Measurements from ENCODE around the gene SV2A. TPM values are rescaled to one million over a fixed set of nuclear protein-coding genes. Genes with fewer than 3 reads are reported as not detected.
"Not testable (repeated sequence)": the region's sequence is repeated elsewhere in the genome, so short reads cannot be mapped to it uniquely, and the experiment has no call there.

Gene SV2A
- polyA plus RNA-seq: 0.18 TPM

GRCh38 chr1:149917571-149918144 lies at the start of gene SV2A:
Gene SV2A, minus strand, starts transcription at chr1:149917844. Its CDS starts 4,004 bp downstream, at chr1:149913840.
- Mint-ChIP-seq H3K27me3 (peaks cover 26% of the 10 kb centered on the region), H3K9me3 (peaks cover 0 to 2% (median 0%) of the 10 kb centered on the region in 3 donors), H3K4me3 (peak within 1 kb of the TSS; percentile 44 to 91 (median 72)), H3K4me1 (peaks cover 7 to 13% (median 10%) of the 10 kb centered on the region in 3 donors), H3K27ac (peak within 1 kb of the TSS in 1 of 3 donors; percentile 51), H3K36me3 (peaks cover 7% of the 10 kb centered on the region)

- Mint-ChIP-seq H3K4me1 (peaks cover 3 to 5% (median 4%) of the 10 kb centered on the region in 3 donors), H3K36me3 (peaks cover 5% of the 10 kb centered on the region), H3K9me3 (no peaks in the 10 kb centered on the region), H3K27ac (no peak overlapping the region), H3K27me3 (no peaks in the 10 kb centered on the region), H3K4me3 (no peak overlapping the region)
These were observed 49.4 kb upstream of the SV2A start for GRCh38 chr1:149967041-149967440.

- peaks cover 5% of the 10 kb centered on the region for H3K36me3 Mint-ChIP-seq
- H3K27ac Mint-ChIP-seq: no peak overlapping the region
- H3K4me3 Mint-ChIP-seq: no peak overlapping the region
- H3K27me3 Mint-ChIP-seq: no peaks in the 10 kb centered on the region
- H3K4me1 Mint-ChIP-seq: peaks cover 3 to 10% (median 5%) of the 10 kb centered on the region in 3 donors
- no peaks in the 10 kb centered on the region for H3K9me3 Mint-ChIP-seq
These were observed 48.8 kb upstream of the SV2A start for GRCh38 chr1:149966405-149966804.

- H3K4me1 Mint-ChIP-seq: peaks cover 2 to 11% (median 5%) of the 10 kb centered on the region in 3 donors
- H3K27me3 Mint-ChIP-seq: no peaks in the 10 kb centered on the region
- H3K4me3 Mint-ChIP-seq: no peak overlapping the region
- no peaks in the 10 kb centered on the region for H3K9me3 Mint-ChIP-seq
- H3K27ac Mint-ChIP-seq: peak overlapping the region in 1 of 3 donors; percentile 54
- peaks cover 2% of the 10 kb centered on the region for H3K36me3 Mint-ChIP-seq
These were observed 47.8 kb upstream of the SV2A start for GRCh38 chr1:149965440-149965839.

- H3K9me3 Mint-ChIP-seq: no peaks in the 10 kb centered on the region
- H3K4me3 Mint-ChIP-seq: no peak overlapping the region
- H3K4me1 Mint-ChIP-seq: peaks cover 2 to 11% (median 5%) of the 10 kb centered on the region in 3 donors
- no peaks in the 10 kb centered on the region for H3K27me3 Mint-ChIP-seq
- no peak overlapping the region for H3K27ac Mint-ChIP-seq
- H3K36me3 Mint-ChIP-seq: peaks cover 5% of the 10 kb centered on the region
These were observed 45.7 kb upstream of the SV2A start for GRCh38 chr1:149963358-149963757.

- H3K36me3 Mint-ChIP-seq: peaks cover 5% of the 10 kb centered on the region
- no peak overlapping the region for H3K27ac Mint-ChIP-seq
- no peaks in the 10 kb centered on the region for H3K9me3 Mint-ChIP-seq
- H3K4me3 Mint-ChIP-seq: no peak overlapping the region
- H3K4me1 Mint-ChIP-seq: peaks cover 2 to 11% (median 5%) of the 10 kb centered on the region in 3 donors
- H3K27me3 Mint-ChIP-seq: no peaks in the 10 kb centered on the region
These were observed 45.1 kb upstream of the SV2A start for GRCh38 chr1:149962736-149963135.

GRCh38 chr1:149962039-149962647 lies 44.5 kb upstream of the SV2A start:
- peaks cover 5% of the 10 kb centered on the region for H3K36me3 Mint-ChIP-seq
- H3K27ac Mint-ChIP-seq: no peak overlapping the region
- no peaks in the 10 kb centered on the region for H3K27me3 Mint-ChIP-seq
- peaks cover 2 to 11% (median 5%) of the 10 kb centered on the region in 3 donors for H3K4me1 Mint-ChIP-seq
- H3K4me3 Mint-ChIP-seq: no peak overlapping the region
- H3K9me3 Mint-ChIP-seq: no peaks in the 10 kb centered on the region

GRCh38 chr1:149957548-149957947 lies 39.9 kb upstream of the SV2A start:
- H3K27ac Mint-ChIP-seq, H3K27me3 Mint-ChIP-seq, H3K9me3 Mint-ChIP-seq, H3K4me3 Mint-ChIP-seq, H3K36me3 Mint-ChIP-seq: not testable (repeated sequence)
- H3K4me1 Mint-ChIP-seq: peaks cover 2 to 11% (median 5%) of the 10 kb centered on the region in 3 donors

GRCh38 chr1:149949911-149950310 lies 32.3 kb upstream of the SV2A start:
- no peak overlapping the region for H3K27ac Mint-ChIP-seq
- no peak overlapping the region for H3K4me3 Mint-ChIP-seq
- H3K27me3 Mint-ChIP-seq: no peaks in the 10 kb centered on the region
- no peaks in the 10 kb centered on the region for H3K36me3 Mint-ChIP-seq
- no peaks in the 10 kb centered on the region for H3K9me3 Mint-ChIP-seq
- no peaks in the 10 kb centered on the region for H3K4me1 Mint-ChIP-seq

GRCh38 chr1:149945206-149945605 lies 27.6 kb upstream of the SV2A start:
- H3K9me3 Mint-ChIP-seq: no peaks in the 10 kb centered on the region
- H3K4me1 Mint-ChIP-seq: no peaks in the 10 kb centered on the region
- no peaks in the 10 kb centered on the region for H3K27me3 Mint-ChIP-seq
- H3K4me3 Mint-ChIP-seq: no peak overlapping the region
- H3K27ac Mint-ChIP-seq: no peak overlapping the region
- H3K36me3 Mint-ChIP-seq: peaks cover 2% of the 10 kb centered on the region

- H3K27me3 Mint-ChIP-seq: no peaks in the 10 kb centered on the region
- no peak overlapping the region for H3K27ac Mint-ChIP-seq
- peaks cover 2% of the 10 kb centered on the region for H3K36me3 Mint-ChIP-seq
- H3K9me3 Mint-ChIP-seq: no peaks in the 10 kb centered on the region
- H3K4me1 Mint-ChIP-seq: no peaks in the 10 kb centered on the region
- H3K4me3 Mint-ChIP-seq: no peak overlapping the region
These were observed 25.2 kb upstream of the SV2A start for GRCh38 chr1:149942885-149943284.

- Mint-ChIP-seq H3K4me3 (no peak overlapping the region), H3K27ac (no peak overlapping the region), H3K4me1 (peaks cover 0 to 2% (median 0%) of the 10 kb centered on the region in 3 donors), H3K27me3 (no peaks in the 10 kb centered on the region), H3K9me3 (no peaks in the 10 kb centered on the region), H3K36me3 (peaks cover 2% of the 10 kb centered on the region)
These were observed 24.6 kb upstream of the SV2A start for GRCh38 chr1:149942207-149942606.

GRCh38 chr1:149940427-149940826 lies 22.8 kb upstream of the SV2A start:
- no peaks in the 10 kb centered on the region for H3K27me3 Mint-ChIP-seq
- peaks cover 0 to 4% (median 2%) of the 10 kb centered on the region in 3 donors for H3K4me1 Mint-ChIP-seq
- no peak overlapping the region for H3K27ac Mint-ChIP-seq
- H3K9me3 Mint-ChIP-seq: no peaks in the 10 kb centered on the region
- H3K36me3 Mint-ChIP-seq: peaks cover 2% of the 10 kb centered on the region
- no peak overlapping the region for H3K4me3 Mint-ChIP-seq

GRCh38 chr1:149938668-149939003 lies 21.0 kb upstream of the SV2A start:
- H3K27me3 Mint-ChIP-seq, H3K4me3 Mint-ChIP-seq, H3K4me1 Mint-ChIP-seq, H3K9me3 Mint-ChIP-seq, H3K27ac Mint-ChIP-seq, H3K36me3 Mint-ChIP-seq: not testable (repeated sequence)

GRCh38 chr1:149937759-149938158 lies 20.1 kb upstream of the SV2A start:
- Mint-ChIP-seq H3K27ac (no peak overlapping the region), H3K9me3 (no peaks in the 10 kb centered on the region), H3K4me3 (no peak overlapping the region), H3K4me1 (peaks cover 0 to 4% (median 2%) of the 10 kb centered on the region in 3 donors), H3K36me3 (no peaks in the 10 kb centered on the region), H3K27me3 (peaks cover 5% of the 10 kb centered on the region)

Measured in IgD-negative memory B cell (primary cell).